Stimulated activated CD8-positive, alpha-beta memory T cell treated with anti-CD3 and anti-CD28 coated beads, Interleukin-4, amount 100 ng/mL, for 1 hour (primary cell): Measurements from ENCODE around the gene OR13C5.
"Not testable (repeated sequence)": the region's sequence is repeated elsewhere in the genome, so short reads cannot be mapped to it uniquely, and the experiment has no call there.

Experiments
- DNase-seq, 2 donors: peaks; one replicate each; pipeline ENCODE4 v3.0.0-alpha.2; 2020; ENCODE audit warnings: low read depth in 2 of 2, low spot score in 1 of 2

OR13C5 gene

GRCh38 chr9:104599313-104599712 lies at the start of gene OR13C5:
OR13C5 (minus strand) TSS chr9:104599413; CDS start chr9:104599413, 0 bp downstream.
- not testable (repeated sequence) for DNase-seq

GRCh38 chr9:104635456-104635855 lies 36.2 kb upstream of the OR13C5 start:
- no peak for DNase-seq

GRCh38 chr9:104633976-104634520 lies 34.8 kb upstream of the OR13C5 start:
- no peak for DNase-seq

GRCh38 chr9:104625964-104626363 lies 26.8 kb upstream of the OR13C5 start:
- DNase-seq = not testable (repeated sequence)

- no peak for DNase-seq
These were observed 18.9 kb upstream of the OR13C5 start, which contains the start of gene OR13C9 for GRCh38 chr9:104618104-104618503. OR13C9 (minus strand) TSS chr9:104618204; CDS start chr9:104618204, 0 bp downstream.

- no peak for DNase-seq
These were observed 18.2 kb upstream of the OR13C5 start for GRCh38 chr9:104617418-104617817.

- DNase-seq = no peak
These were observed 12.0 kb upstream of the OR13C5 start for GRCh38 chr9:104611213-104611612.

- no peak for DNase-seq
These were observed 9.1 kb upstream of the OR13C5 start for GRCh38 chr9:104608336-104608735.

- DNase-seq = no peak
These were observed 6.9 kb upstream of the OR13C5 start for GRCh38 chr9:104606152-104606551.

GRCh38 chr9:104605527-104605926 lies 6.3 kb upstream of the OR13C5 start, which contains the start of gene OR13C2:
OR13C2 (minus strand) TSS chr9:104605627; CDS start chr9:104605627, 0 bp downstream.
- DNase-seq = not testable (repeated sequence)

GRCh38 chr9:104604801-104605200 lies 5.6 kb upstream of the OR13C5 start:
- no peak for DNase-seq

GRCh38 chr9:104598749-104599148 lies 464 bp downstream of the OR13C5 start:
- not testable (repeated sequence) for DNase-seq

- no peak for DNase-seq
These were observed 9.6 kb downstream of the OR13C5 start for GRCh38 chr9:104589626-104590025.

GRCh38 chr9:104586496-104587180 lies 12.6 kb downstream of the OR13C5 start:
- DNase-seq = no peak

- no peak for DNase-seq
These were observed 18.7 kb downstream of the OR13C5 start for GRCh38 chr9:104580562-104580961.

GRCh38 chr9:104577263-104577662 lies 21.9 kb downstream of the OR13C5 start:
- DNase-seq = no peak

- DNase-seq = no peak
These were observed 23.8 kb downstream of the OR13C5 start for GRCh38 chr9:104575456-104575855.

- no peak for DNase-seq
These were observed 26.6 kb downstream of the OR13C5 start for GRCh38 chr9:104572612-104573011.

- no peak for DNase-seq
These were observed 30.3 kb downstream of the OR13C5 start, which contains the start of gene OR13C8 for GRCh38 chr9:104568868-104569267. OR13C8 (plus strand) TSS chr9:104569168; CDS start chr9:104569168, 0 bp downstream.

- no peak for DNase-seq
These were observed 34.9 kb downstream of the OR13C5 start for GRCh38 chr9:104564358-104564757.

- DNase-seq = no peak
These were observed 42.2 kb downstream of the OR13C5 start for GRCh38 chr9:104556830-104557634.

GRCh38 chr9:104555521-104555920 lies 43.7 kb downstream of the OR13C5 start:
- no peak for DNase-seq
